OCI-LY1 (cell line): Measurements from ENCODE around the gene HS3ST1.
A peak's percentile ranks its signal among the peaks of the same experiment; 100 is the strongest.

Experiments
- H2AFZ ChIP-seq: fragments of 200-600 bp; sonication (generic), shearing (Covaris generic); 2 replicates; pipeline ENCODE4 v1.6.0; 2014; ENCODE audit warnings: antibody characterized with exemption, mild to moderate bottlenecking, low read length
- H3F3A ChIP-seq: fragments of 200-600 bp; sonication (generic), shearing (Covaris generic); 2 replicates; pipeline ENCODE4 v1.6.0; 2014; ENCODE audit warnings: mild to moderate bottlenecking, antibody characterized with exemption, low read length, moderate library complexity; ENCODE audit not compliant: insufficient read depth
- H3K27ac ChIP-seq: fragments of 200-600 bp; sonication (generic); 2 replicates; pipeline ENCODE4 v1.5.1; 2014; ENCODE audit warnings: low read length, mixed run types, mild to moderate bottlenecking, low read depth; ENCODE audit not compliant: poor library complexity, severe bottlenecking
- H3K27me3 ChIP-seq: fragments of 200-600 bp; sonication (generic); 2 replicates; pipeline ENCODE4 v1.6.0; 2014; ENCODE audit warnings: antibody characterized with exemption, mild to moderate bottlenecking, low read length, moderate library complexity; ENCODE audit not compliant: insufficient read depth
- H3K36me3 ChIP-seq: fragments of 200-600 bp; sonication (generic); 2 replicates; pipeline ENCODE4 v1.6.1; 2014; ENCODE audit warnings: mild to moderate bottlenecking, antibody characterized with exemption, low read length, moderate library complexity, mixed read lengths; ENCODE audit not compliant: insufficient read depth
- H3K4me1 ChIP-seq: fragments of 200-600 bp; sonication (generic); 2 replicates; pipeline ENCODE4 v1.5.1; 2014; ENCODE audit warnings: mild to moderate bottlenecking, low read length, moderate library complexity; ENCODE audit not compliant: insufficient read depth, severe bottlenecking
- H3K4me2 ChIP-seq: fragments of 200-600 bp; sonication (generic), shearing (Covaris generic); 2 replicates; pipeline ENCODE4 v1.6.1; 2014; ENCODE audit warnings: low read length
- H3K4me3 ChIP-seq: fragments of 200-600 bp; sonication (generic); 2 replicates; pipeline ENCODE4 v1.5.1; 2014; ENCODE audit warnings: low read length, low read depth, mild to moderate bottlenecking, mixed read lengths; ENCODE audit not compliant: poor library complexity, severe bottlenecking
- H3K79me2 ChIP-seq: fragments of 200-600 bp; shearing (Covaris generic); 2 replicates; pipeline ENCODE4 v1.6.1; 2016; ENCODE audit warnings: mixed run types, low read length, mixed read lengths; ENCODE audit not compliant: insufficient read depth
- H3K9ac ChIP-seq: fragments of 200-600 bp; sonication (generic), shearing (Covaris generic); 2 replicates; pipeline ENCODE4 v1.6.1; 2014; ENCODE audit warnings: mild to moderate bottlenecking, low read length, mixed read lengths
- H3K9me2 ChIP-seq: fragments of 200-600 bp; sonication (generic), shearing (Covaris generic); 2 replicates; pipeline ENCODE4 v1.6.1; 2014; ENCODE audit warnings: low read depth, mild to moderate bottlenecking, low read length, mixed read lengths
- H3K9me3 ChIP-seq: fragments of 200-600 bp; shearing (Covaris generic); 2 replicates; pipeline ENCODE4 v1.6.1; 2014; ENCODE audit warnings: low read length, mixed read lengths
- H4K20me1 ChIP-seq: fragments of 200-600 bp; sonication (generic), shearing (Covaris generic); 2 replicates; pipeline ENCODE4 v1.6.0; 2016; ENCODE audit warnings: mild to moderate bottlenecking, low read length; ENCODE audit not compliant: insufficient read depth
- CTCF ChIP-seq: fragments of 200-600 bp; sonication (generic), shearing (Covaris generic); IDR thresholded peaks from 2 replicates; pipeline ENCODE4 v1.5.1; 2017; ENCODE audit warnings: mild to moderate bottlenecking, antibody characterized with exemption, low read length, moderate library complexity, mixed read lengths
- EZH2 ChIP-seq: fragments of 200-600 bp; sonication (generic), shearing (Covaris generic); IDR thresholded peaks from 2 replicates; pipeline ENCODE4 v1.8.0; 2017; ENCODE audit warnings: borderline replicate concordance, mixed run types, mild to moderate bottlenecking, antibody characterized with exemption, low read length, moderate library complexity, mixed read lengths

The HS3ST1 gene

GRCh38 chr4:11424000-11424399 is 4.7 kb downstream of the HS3ST1 start:
- H3K4me2 ChIP-seq = no peak overlapping the region
- H4K20me1 ChIP-seq = no peaks in the 10 kb centered on the region
- H3K4me3 ChIP-seq = no peak overlapping the region
- TF ChIP-seq CTCF = peak; percentile 30; the same call in 1 of the 2 replicates
- no peak for TF ChIP-seq EZH2
- no peak overlapping the region for H2AFZ ChIP-seq
- no peaks in the 10 kb centered on the region for H3K9me3 ChIP-seq
- no peaks in the 10 kb centered on the region for H3K9me2 ChIP-seq
- no peaks in the 10 kb centered on the region for H3F3A ChIP-seq
- H3K4me1 ChIP-seq = no peaks in the 10 kb centered on the region
- H3K27me3 ChIP-seq = no peaks in the 10 kb centered on the region
- no peak overlapping the region for H3K9ac ChIP-seq
- H3K27ac ChIP-seq = no peak overlapping the region
- no peaks in the 10 kb centered on the region for H3K36me3 ChIP-seq
- H3K79me2 ChIP-seq = no peaks in the 10 kb centered on the region

GRCh38 chr4:11423465-11423864 is 5.2 kb downstream of the HS3ST1 start:
- TF ChIP-seq CTCF = no peak
- TF ChIP-seq EZH2 = no peak
- Histone ChIP-seq H3K27me3 (no peaks in the 10 kb centered on the region), H3K4me3 (no peak overlapping the region), H4K20me1 (no peaks in the 10 kb centered on the region), H3K4me2 (no peak overlapping the region), H3K79me2 (no peaks in the 10 kb centered on the region), H3F3A (no peaks in the 10 kb centered on the region), H3K9me2 (no peaks in the 10 kb centered on the region), H3K27ac (no peak overlapping the region), H3K36me3 (no peaks in the 10 kb centered on the region), H3K9me3 (no peaks in the 10 kb centered on the region), H3K9ac (no peak overlapping the region), H2AFZ (no peak overlapping the region), H3K4me1 (no peaks in the 10 kb centered on the region)

- no peaks in the 10 kb centered on the region for H3K36me3 ChIP-seq
- no peaks in the 10 kb centered on the region for H3F3A ChIP-seq
- H3K9me3 ChIP-seq = no peaks in the 10 kb centered on the region
- no peak overlapping the region for H3K9ac ChIP-seq
- H3K4me2 ChIP-seq = no peak overlapping the region
- H3K9me2 ChIP-seq = no peaks in the 10 kb centered on the region
- no peak overlapping the region for H2AFZ ChIP-seq
- TF ChIP-seq EZH2 (no peak), CTCF (no peak)
- no peaks in the 10 kb centered on the region for H3K79me2 ChIP-seq
- H3K27me3 ChIP-seq = no peaks in the 10 kb centered on the region
- H3K27ac ChIP-seq = no peak overlapping the region
- no peaks in the 10 kb centered on the region for H4K20me1 ChIP-seq
- no peaks in the 10 kb centered on the region for H3K4me1 ChIP-seq
- H3K4me3 ChIP-seq = no peak overlapping the region
Observed at GRCh38 chr4:11421116-11421515, 7.6 kb downstream of the HS3ST1 start.
